Dermis microvascular lymphatic vessel endothelial cell (primary cell): ENCODE measurements around the gene PHPT1. TPM values are rescaled to one million over a fixed set of nuclear protein-coding genes. Genes with fewer than 3 reads are reported as not detected.
A peak's percentile ranks its signal among the peaks of the same experiment; 100 is the strongest.
"Not testable (repeated sequence)": the region's sequence is repeated elsewhere in the genome, so short reads cannot be mapped to it uniquely, and the experiment has no call there.

ENCODE experiments used
- DNase-seq, 2 donors: peaks; one replicate each; pipeline versions ENCODE4 v3.0.0 to v3.0.0-alpha.2; 2010; ENCODE audit warnings: low read depth in 2 of 2
- total RNA-seq: library from RNA; depleted of rRNA; stranded (reverse); fragments of >200 nt; gene quantifications from 2 replicates; pipeline ENCODE4 v1.2.1, GENCODE V29; 2014

The PHPT1 gene
- total RNA-seq, 1 donor from 2014 or later, result 242 TPM

GRCh38 chr9:136837146-136837855 lies 11.9 kb upstream of the PHPT1 start:
- DNase-seq, result no peak

DNA sequence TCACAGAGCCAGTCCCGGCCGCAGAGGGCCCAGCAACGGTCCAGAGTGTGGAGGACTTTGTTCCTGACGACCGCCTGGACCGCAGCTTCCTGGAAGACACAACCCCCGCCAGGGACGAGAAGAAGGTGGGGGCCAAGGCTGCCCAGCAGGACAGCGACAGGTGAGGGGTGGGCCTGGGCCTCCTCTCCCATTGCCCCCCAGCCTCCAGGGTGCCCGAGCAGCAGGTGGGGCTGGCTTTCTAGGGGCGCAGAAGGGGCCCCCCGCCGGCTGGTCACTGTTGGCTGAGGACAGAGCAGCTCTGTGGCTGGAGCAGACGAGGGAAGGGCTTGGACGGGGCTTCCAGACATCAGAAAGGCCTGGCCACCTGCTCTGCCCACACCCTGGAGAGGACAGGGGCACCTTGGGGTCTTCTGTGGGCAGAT lies 11.3 kb upstream of the PHPT1 start:
- not testable (repeated sequence) for DNase-seq

DNA sequence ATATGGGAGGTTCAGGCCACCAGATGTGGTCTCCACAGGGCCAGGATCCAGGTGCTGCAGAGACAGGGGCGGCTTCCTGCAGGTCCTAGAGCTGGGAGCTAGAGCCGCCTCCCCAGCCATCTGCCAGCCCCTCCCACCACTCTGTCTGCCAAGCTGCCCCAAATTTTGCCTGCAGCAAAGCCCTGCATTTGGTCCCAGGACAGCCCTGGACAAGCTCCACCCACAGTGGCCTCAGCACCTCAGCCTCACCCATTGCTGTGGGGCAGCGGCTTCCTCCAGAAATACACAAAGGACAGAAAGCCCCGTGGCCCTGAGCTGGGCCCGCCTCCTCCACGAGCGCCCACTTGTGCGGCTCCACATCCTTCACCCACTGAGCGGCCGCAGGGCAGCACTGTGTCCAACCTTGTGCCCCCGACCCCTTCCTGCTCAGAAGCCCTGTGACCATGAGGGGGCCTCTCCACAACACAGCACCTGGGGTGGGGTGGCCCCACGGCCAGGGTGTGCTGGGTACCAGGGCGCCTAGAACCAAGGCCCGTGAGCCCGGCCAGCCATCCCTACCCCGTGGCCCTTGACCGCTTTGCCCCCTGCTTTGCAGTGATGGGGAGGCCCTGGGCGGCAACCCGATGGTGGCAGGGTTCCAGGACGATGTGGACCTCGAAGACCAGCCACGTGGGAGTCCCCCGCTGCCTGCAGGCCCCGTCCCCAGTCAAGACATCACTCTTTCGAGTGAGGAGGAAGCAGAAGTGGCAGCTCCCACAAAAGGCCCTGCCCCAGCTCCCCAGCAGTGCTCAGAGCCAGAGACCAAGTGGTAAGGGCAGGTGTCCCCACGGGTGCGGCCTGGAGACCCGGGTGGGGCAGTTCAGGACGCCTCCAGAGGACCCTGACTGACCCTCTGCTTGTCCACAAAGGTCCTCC lies 10.6 kb upstream of the PHPT1 start:
- DNase-seq, result no peak

- no peak for DNase-seq
These were observed 9.7 kb upstream of the PHPT1 start for GRCh38 chr9:136839229-136840139.

GRCh38 chr9:136840140-136840876 lies 8.9 kb upstream of the PHPT1 start:
- no peak for DNase-seq

DNA sequence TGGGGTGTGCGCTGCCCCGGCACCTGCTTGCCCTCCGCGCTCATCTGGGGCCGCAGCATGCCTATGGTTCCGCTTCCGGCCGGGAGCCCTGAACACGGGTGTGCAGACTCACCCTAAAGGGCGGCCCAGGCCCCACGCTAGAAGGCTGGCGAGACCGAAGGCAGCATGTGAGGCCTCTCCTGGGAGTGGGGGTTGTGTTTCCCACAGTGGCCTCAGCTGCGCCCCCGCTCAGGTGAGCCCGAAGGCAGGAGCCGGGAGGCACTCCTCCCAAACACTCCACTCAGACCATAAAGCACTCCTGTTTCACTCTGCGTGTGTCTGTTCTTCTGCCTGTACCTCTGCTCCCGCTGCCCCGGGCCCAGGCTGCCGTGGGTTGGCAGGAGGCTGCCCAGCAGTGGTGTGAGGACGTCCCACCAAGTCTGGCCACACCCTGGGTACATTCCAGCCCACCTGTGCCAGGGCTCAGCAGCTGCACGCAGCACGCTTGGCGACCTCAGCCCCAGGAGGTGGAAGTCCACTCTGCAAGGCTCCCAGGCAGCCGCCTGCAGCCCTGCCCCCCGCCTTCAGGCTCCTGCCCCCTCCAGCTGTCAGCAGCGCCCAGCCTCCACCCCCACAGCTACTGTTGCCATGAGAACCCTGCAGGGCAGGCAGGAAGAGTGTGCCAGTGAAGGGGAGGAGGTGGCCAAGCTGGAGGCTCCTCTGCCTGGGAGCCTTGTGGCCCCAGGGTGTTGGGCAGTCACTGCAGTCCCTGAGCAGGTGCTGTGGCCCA lies 8.1 kb upstream of the PHPT1 start:
- peak in 1 of 2 donors; percentile 19 for DNase-seq

DNA sequence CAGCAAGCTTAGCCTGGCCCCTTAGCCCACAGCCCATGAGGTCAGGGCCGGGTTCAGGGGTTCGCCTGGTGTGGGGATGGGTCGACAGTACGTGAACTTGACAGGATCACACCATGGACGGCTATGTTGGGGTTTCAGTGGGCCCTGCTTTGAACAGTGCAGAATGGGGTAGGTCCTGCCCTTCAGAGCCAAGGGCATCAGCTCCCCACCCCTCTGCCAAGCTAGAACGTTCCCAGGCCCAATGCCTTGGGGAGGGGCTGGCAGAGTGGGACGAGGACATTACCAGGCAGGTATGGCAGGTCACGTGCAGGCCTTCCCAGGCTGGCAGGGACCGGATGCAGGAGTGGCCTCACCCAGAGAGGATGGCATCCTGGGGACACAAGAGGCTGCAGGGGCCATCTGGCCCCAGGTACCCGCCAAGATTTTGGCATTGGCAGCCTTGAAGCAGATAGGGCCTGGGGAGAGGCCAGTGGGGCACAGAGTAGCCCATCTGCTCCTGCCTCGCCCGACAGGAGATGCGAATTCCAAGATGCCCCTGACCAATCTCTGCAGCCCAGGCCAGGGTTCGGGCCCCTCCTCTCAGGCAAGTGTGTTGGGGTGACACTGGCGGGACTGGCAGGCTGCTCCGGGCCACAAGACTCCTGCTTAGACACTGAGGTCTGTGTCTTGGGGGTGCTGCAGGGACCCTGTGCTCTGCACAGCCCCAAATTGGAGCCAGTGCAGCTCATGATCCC lies 7.4 kb upstream of the PHPT1 start:
- DNase-seq, result not testable (repeated sequence)

DNA sequence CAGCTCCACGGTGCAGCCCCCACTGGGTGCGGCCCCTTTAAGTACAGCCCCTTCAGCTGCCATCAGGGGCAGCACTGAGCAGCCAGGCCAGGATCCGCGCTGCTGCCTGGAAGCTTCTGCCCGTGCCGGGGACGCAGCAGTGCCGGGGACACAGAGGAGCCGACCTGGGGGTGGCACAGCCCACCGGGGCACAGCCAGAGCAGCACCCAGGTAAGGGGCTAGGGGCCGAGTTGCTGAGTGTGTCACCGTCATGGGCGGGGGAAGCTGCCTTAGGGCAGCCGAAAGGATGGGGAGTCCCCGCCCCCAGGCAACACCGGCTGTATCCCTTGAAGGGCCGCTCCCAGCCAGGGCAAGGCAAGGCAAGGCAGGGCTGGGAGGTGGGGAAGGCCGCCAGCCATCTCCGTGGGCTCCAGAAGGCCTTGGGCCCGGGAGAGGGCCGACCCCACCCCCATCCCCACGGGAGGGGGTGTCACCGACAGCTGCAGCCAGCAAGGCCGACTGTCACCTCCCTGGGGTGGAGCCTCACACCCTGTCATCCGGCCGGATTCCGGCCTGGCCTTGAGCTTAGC lies 6.7 kb upstream of the PHPT1 start, which contains the start of gene AJM1:
Gene AJM1 (plus strand): TSS at position 99 of the 569 bp plus-strand sequence. CDS start 1,937 bp downstream, outside the sequence.
- peak; percentile 46 to 75 for DNase-seq

DNA sequence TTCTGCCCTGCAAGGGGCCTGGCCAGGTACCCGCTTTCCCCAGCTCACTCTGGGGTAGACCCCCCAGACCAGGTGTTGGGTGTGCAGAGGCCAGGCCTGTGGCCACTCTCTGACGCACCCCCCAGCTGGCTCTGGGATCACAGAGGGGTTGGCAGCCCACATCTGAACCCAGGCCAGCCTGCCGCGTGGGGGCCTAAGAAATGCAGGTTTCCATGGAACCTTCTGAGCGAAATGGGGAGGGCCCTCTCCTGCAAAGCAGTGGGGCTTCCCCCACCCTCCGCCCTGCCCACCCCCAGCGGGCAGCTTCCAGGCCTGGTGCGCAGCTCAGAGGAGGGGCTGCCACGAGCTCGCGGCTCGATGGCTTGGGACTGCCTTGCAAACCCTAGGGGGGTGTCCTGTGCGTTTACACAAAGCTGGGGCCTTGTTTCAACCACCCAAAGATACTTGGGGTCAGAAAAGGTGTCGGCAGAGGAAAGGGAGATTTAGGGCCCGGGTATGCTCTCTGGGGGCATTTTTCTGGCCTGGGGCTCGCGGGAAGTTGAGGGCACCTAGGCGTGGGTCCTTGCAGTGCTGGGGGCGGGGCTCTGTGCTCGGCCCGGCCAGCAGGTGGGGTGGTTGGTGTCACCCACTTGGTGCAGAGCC lies 5.9 kb upstream of the PHPT1 start:
- DNase-seq, result not testable (repeated sequence)

GRCh38 chr9:136843801-136844740 lies 5.1 kb upstream of the PHPT1 start:
- peak in 1 of 2 donors; percentile 23 for DNase-seq

GRCh38 chr9:136844761-136845464 lies 4.3 kb upstream of the PHPT1 start:
- DNase-seq, result no peak

DNA sequence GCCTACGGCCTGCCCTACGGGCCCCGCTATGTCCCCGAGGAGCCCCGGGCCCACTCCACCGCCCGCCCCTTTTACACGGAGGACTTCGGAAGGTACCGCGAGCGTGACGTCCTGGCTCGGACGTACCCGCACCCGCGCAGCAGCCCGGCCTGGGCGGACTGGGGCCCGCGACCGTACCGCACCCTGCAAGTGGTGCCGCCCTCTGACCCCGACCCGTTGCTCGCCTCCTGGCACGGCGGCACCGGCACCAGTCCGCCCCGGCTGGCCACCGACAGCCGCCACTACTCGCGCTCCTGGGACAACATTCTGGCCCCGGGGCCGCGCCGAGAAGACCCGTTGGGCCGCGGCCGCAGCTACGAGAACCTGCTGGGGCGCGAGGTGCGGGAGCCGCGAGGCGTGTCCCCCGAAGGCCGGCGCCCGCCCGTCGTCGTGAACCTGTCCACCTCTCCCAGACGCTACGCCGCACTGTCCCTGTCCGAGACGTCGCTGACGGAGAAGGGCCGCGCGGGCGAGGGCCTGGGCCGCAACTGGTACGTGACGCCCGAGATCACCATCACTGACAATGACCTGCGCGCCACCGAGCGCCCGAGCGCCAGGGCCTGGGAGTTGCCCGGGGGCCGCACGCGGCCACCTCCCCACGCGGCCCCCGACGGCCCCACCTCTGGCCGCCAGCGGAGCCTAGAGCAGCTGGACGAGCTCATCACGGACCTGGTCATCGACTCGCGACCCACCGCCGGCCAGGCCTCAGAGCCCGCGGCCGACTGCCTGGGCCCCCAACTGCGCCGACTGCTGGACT lies 3.5 kb upstream of the PHPT1 start:
- no peak for DNase-seq

GRCh38 chr9:136846376-136847087 lies 2.7 kb upstream of the PHPT1 start:
- DNase-seq, result peak in 1 of 2 donors; percentile 11

GRCh38 chr9:136847088-136847825 lies 2.0 kb upstream of the PHPT1 start:
- peak; percentile 23 to 82 for DNase-seq
